Adrenal gland (tissue), 12 donors: ENCODE results near the gene ANKRD33. TPM values are rescaled to one million over a fixed set of nuclear protein-coding genes. Genes with fewer than 3 reads are reported as not detected.

Experiments used
- DNase-seq, 7 donors: peaks; one replicate each; pipeline ENCODE4 v3.0.0-alpha.2; 2019 to 2020
- H3K27ac ChIP-seq, 5 donors: fragments of 200-600 bp; sonication (generic) in 4 of 5; 1 replicate in 3 of 5; 2 replicates in 2 of 5; pipeline versions ENCODE4 v1.5.1 to v1.8.0; 2016 to 2020; ENCODE audit warnings: mild to moderate bottlenecking in 1 of 5
- H3K27me3 ChIP-seq: fragments of 200-600 bp; 2 replicates; pipeline ENCODE4 v1.8.0; 2021
- H3K36me3 ChIP-seq, 2 donors: fragments of 200-600 bp; replicated peaks in 1 of 2; 1 replicate in 1 of 2; 2 replicates in 1 of 2; pipeline versions ENCODE4 v1.5.1 to v1.8.0; 2018 to 2022
- H3K4me1 ChIP-seq, 2 donors: fragments of 200-600 bp; replicated peaks in 1 of 2; 1 replicate in 1 of 2; 2 replicates in 1 of 2; pipeline versions ENCODE4 v1.5.1 to v1.8.0; 2018 to 2021
- H3K4me3 ChIP-seq, 4 donors: fragments of 200-600 bp; sonication (generic) in 3 of 4; one replicate each; pipeline ENCODE4 v1.5.1; 2016 to 2018
- H3K9me3 ChIP-seq, 3 donors: fragments of 200-600 bp; sonication (generic) in 1 of 3; replicated peaks in 1 of 3; 1 replicate in 2 of 3; 2 replicates in 1 of 3; pipeline versions ENCODE4 v1.5.1 to v1.8.0; 2016 to 2021
- POLR2A ChIP-seq, 2 donors: fragments of 450-650 bp; IDR thresholded peaks; one replicate each; pipeline ENCODE4 v1.6.1; 2017; ENCODE audit warnings: antibody characterized with exemption in 2 of 2, mild to moderate bottlenecking in 2 of 2, moderate library complexity in 1 of 2
- WGBS, 4 donors: extraction: QIAGEN DNeasy Blood & Tissue Kit in 2 of 4; methylation state at CpG; one replicate each; pipeline versions ENCODE4 v1.1.5 to v1.1.7; 2013 to 2017; 5-methylcytosine and 5-hydroxymethylcytosine counted together
- intact Hi-C, 2 donors: fragments of 100-400 bp; cut with DNase I; formaldehyde crosslinking; loops; one replicate each; pipeline versions ENCODE4 v1.14.1 to v1.15.0; 2022 to 2023
- polyA plus RNA-seq, 3 donors: library from polyadenylated mRNA; stranded (reverse); fragments of 200-250 nt in 2 of 3; fragments of 350-450 nt in 1 of 3; fragmentation: Illumina TruSeq in 1 of 3; extraction: RNeasy Lipid Tissue Mini Kit (QIAGEN cat#74804) in 1 of 3; gene quantifications; one replicate each; pipeline ENCODE4 v1.2.3, GENCODE V29; 2013 to 2014
- total RNA-seq, 9 donors: library from RNA; depleted of rRNA in 4 of 9; stranded (reverse); fragments of >200 nt in 4 of 9; fragments of 120-200 nt in 1 of 9; fragmentation: NEBNext Ultra II Directional in 1 of 9; extraction: Animal tissue kit (Norgen Biotek cat#: 25700) in 1 of 9; gene quantifications; one replicate each; pipeline versions ENCODE4 v1.1.0 to v1.2.4, GENCODE V29; 2013 to 2023
- TF ChIP-seq, protein P1 (sequence below), 6 experiments: fragments of 450-650 bp in 4 of 6; fragments of 200-600 bp in 2 of 6; sonication (generic) in 1 of 6; IDR thresholded peaks; 1 replicate in 5 of 6; 2 replicates in 1 of 6; pipeline versions ENCODE4 v1.5.1 to v1.8.0; 2016 to 2021; ENCODE audit warnings: antibody characterized with exemption in 6 of 6, mild to moderate bottlenecking in 2 of 6, moderate library complexity in 1 of 6
- donor health status: healthy with polysubstance abuse.
- donor health status: Bipolar disorder and iron deficiency.
- donor health status: DM: yes; HTN: yes; CAD: no.
- donor health status: DM: no; HTN: no; CAD: no.
- donor health status: DM: no; HTN: no; CAD: no.
- donor health status: DM: yes; HTN: yes; CAD: no.

ANKRD33 gene
- total and polyA plus RNA-seq, 12 donors: 0.06 to 0.41 (median 0.24) TPM; not detected in 9

DNA sequence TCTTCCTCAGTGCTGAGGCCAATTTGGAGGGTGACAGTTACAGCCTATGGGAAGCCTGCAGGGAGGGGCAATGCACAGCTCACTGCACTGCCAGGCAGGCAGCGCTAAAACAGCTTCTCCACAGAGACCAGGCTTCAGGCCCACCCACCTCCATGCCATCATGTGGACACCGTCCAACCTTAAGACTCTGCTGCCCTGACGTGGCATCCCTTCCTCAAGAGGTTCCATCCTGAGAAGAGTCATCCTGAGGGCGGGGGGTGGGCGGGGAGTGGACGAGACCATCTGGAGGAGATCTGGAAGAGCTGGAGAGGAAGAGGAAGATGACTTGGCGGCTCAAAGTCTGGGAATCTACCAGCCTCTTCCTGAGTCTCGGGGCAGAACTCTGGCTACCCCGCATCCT, 11.0 kb downstream of the ANKRD33 start:
- 64 to 89% (median 80%) methylated on average over 6 to 9 of the region's 9 CpGs for WGBS, 4 donors
- Histone ChIP-seq H3K27ac (peak overlapping the region in 1 of 5 donors; percentile 49), H3K9me3 (no peaks in the 10 kb centered on the region), H3K36me3 (no peaks in the 10 kb centered on the region), H3K4me1 (no peaks in the 10 kb centered on the region), H3K4me3 (no peak overlapping the region), H3K27me3 (no peaks in the 10 kb centered on the region)
- DNase-seq: peak in 2 of 7 donors; percentile 17 to 53
- intact Hi-C loops: loop anchor here in 1 of 2 donors (10.0 kb wide), 1 partner anchor 86 kb away; no protein-coding TSS in a partner anchor
- no peak for TF ChIP-seq POLR2A (IDR thresholded peaks at IDR 0.05)
- TF ChIP-seq, protein P1, sequence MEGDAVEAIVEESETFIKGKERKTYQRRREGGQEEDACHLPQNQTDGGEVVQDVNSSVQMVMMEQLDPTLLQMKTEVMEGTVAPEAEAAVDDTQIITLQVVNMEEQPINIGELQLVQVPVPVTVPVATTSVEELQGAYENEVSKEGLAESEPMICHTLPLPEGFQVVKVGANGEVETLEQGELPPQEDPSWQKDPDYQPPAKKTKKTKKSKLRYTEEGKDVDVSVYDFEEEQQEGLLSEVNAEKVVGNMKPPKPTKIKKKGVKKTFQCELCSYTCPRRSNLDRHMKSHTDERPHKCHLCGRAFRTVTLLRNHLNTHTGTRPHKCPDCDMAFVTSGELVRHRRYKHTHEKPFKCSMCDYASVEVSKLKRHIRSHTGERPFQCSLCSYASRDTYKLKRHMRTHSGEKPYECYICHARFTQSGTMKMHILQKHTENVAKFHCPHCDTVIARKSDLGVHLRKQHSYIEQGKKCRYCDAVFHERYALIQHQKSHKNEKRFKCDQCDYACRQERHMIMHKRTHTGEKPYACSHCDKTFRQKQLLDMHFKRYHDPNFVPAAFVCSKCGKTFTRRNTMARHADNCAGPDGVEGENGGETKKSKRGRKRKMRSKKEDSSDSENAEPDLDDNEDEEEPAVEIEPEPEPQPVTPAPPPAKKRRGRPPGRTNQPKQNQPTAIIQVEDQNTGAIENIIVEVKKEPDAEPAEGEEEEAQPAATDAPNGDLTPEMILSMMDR (IDR thresholded peaks at IDR 0.05): no peak

DNA sequence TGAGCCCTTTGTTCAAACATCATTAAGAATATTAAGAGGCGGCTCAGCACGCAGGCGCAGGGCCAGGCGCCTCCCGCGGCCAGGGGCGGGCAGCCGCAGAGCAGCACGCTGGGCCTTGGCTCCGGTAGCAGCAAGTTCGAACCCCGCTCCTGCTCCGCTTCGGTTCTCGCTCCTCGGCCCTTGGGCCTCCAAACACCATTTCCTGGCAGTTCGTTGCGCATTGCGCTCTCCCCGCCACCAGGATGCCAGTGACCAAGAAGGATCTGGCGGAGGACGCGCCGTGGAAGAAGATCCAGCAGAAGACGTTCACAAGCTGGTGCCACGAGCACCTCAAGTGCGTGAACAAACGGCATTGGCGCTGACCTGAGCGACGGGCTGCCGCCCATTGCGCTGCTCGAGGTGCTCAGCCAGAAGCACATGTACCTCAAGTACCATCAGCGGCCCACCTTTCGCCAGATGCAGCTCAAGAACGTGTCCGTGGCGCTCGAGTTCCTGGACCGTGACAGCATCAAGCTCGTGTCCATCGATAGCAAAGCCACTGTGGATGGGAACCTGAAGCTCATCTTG, 12.5 kb downstream of the ANKRD33 start:
- H3K27me3 ChIP-seq: no peaks in the 10 kb centered on the region
- no peak overlapping the region for H3K27ac ChIP-seq
- no peaks in the 10 kb centered on the region for H3K9me3 ChIP-seq
- peaks cover 0 to 10% of the 10 kb centered on the region in 2 donors for H3K4me1 ChIP-seq
- intact Hi-C loops: no loop called here
- no peak for TF ChIP-seq POLR2A (IDR thresholded peaks at IDR 0.05)
- TF ChIP-seq, protein P1 (IDR thresholded peaks at IDR 0.05): no peak
- 93 to 96% (median 94%) methylated on average over 35 to 43 of the region's 43 CpGs for WGBS, 4 donors
- no peak for DNase-seq
- H3K36me3 ChIP-seq: no peaks in the 10 kb centered on the region
- H3K4me3 ChIP-seq: no peak overlapping the region

DNA sequence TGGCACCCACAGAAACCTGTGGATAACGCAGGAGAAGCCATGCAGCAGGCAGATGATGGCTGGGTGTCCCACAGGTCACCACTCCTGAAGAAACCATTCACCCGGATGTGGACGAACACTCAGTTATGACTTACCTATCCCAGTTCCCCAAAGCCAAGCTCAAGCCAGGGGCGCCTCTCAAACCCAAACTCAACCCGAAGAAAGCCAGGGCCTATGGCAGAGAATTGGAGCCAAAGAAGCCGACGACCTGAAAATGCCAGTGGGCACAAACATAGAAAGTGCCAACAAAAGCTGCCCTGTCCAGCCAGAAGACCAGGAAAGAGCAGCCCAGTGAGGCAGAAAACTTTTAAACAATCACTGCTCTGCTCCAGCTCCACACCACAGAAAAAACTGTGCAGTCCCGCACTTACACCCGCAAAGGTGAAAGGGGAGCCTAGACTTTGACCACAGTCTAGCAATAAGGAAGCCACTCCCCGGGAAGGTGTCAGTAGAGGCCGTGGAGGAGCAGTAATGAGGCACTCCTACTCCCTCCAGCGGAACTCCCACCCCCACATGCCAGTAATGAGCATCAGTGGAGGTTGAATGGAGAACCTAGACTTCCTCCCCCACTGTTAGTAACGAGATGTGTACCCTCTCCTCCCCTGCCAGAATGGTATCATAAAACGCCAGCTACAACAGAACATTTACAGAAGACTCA, 13.4 kb downstream of the ANKRD33 start:
- DNase-seq: no peak
- peaks cover 0 to 18% of the 10 kb centered on the region in 2 donors for H3K4me1 ChIP-seq
- intact Hi-C loops: no loop called here

DNA sequence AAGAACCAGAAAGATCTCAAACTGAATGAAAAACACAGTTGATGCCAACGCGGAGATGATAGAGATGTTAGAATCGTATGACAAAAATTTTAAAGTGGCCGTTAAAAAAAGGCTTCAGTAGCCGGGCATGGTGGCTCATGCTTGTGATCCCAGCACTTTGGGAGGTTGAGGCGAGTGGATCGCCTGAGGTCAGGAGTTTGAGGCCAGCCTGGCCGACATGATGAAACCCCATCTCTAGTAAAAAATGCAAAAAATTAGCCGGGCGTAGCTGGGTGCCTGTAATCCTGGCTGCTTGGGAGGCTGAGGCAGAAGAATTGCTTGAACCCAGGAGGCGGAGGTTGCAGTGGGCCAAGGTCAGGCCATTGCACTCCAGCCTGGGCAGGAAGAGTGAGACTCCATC, 14.0 kb downstream of the ANKRD33 start:
- H3K4me1 ChIP-seq: peaks cover 0 to 23% of the 10 kb centered on the region in 2 donors

More for the DNA sequence above, 13.4 kb downstream of the ANKRD33 start:
- no peaks in the 10 kb centered on the region for H3K27me3 ChIP-seq
- 73 to 79% (median 77%) methylated on average over 12 to 14 of the region's 14 CpGs for WGBS, 4 donors
- H3K36me3 ChIP-seq: no peaks in the 10 kb centered on the region
- no peak for TF ChIP-seq POLR2A (IDR thresholded peaks at IDR 0.05)
- H3K4me3 ChIP-seq: no peak overlapping the region
- H3K27ac ChIP-seq: no peak overlapping the region
- no peaks in the 10 kb centered on the region for H3K9me3 ChIP-seq

More for the DNA sequence above, 14.0 kb downstream of the ANKRD33 start:
- DNase-seq: no peak
- Histone ChIP-seq H3K36me3 (no peaks in the 10 kb centered on the region), H3K9me3 (no peaks in the 10 kb centered on the region), H3K4me3 (no peak overlapping the region), H3K27ac (no peak overlapping the region), H3K27me3 (no peaks in the 10 kb centered on the region)
- TF ChIP-seq, protein P1 (IDR thresholded peaks at IDR 0.05): no peak
- TF ChIP-seq POLR2A (IDR thresholded peaks at IDR 0.05): no peak
- intact Hi-C loops: no loop called here
- WGBS, 4 donors: 92 to 95% (median 93%) methylated on average over 11 of the region's 11 CpGs
